NCI-H748 treated with DMSO at 0.1 percent for 48 hours (cell line): ENCODE results near the gene PLEKHB1.

ENCODE experiments used
- DNase-seq: peaks from one replicate; lab custom pipeline; 2025; lab: John Stamatoyannopoulos, UW

PLEKHB1 gene

DNA sequence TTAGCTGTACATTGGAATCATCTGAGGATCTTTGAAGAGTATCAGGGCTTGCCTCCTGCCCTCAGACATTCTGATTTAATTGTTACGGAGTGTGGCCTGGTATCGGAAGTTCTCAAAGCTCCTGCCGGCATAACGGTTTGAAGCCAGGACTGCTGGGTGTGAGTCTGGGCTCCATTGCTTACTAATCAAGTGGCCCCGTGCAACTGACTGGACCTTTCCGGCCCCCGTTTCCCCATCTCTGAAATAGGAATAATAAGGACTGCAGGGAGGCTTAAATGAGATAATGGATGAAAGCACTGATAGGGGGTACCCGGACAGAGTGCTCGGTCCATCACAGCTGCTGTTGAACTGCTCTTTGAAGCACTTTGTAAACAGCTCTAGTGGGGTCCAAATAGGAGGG, 1.7 kb downstream of the PLEKHB1 start:
- no peak for DNase-seq

GRCh38 chr11:73648571-73649046, 2.2 kb downstream of the PLEKHB1 start:
- no peak for DNase-seq

DNA sequence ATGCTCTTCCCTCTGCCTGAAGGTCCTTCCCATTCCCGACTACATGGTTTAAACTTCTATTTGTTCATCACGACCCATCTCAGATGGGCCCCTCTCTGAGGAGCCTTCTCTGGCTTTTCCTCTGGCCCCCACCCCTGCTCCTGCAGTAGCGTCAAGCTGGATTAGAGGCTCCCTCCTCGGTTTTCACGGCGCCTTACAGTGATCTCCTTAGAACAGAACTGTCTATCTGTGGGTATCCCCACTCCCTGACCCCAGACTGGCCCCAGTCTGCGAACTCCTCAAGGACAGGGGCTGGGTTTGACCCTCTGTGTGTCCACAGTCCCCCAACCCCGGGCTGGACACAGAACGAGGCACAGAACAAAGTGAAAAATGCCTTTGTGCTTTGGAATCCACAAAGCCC, 2.8 kb downstream of the PLEKHB1 start:
- no peak for DNase-seq

GRCh38 chr11:73650400-73650799, 4.0 kb downstream of the PLEKHB1 start:
- no peak for DNase-seq

DNA sequence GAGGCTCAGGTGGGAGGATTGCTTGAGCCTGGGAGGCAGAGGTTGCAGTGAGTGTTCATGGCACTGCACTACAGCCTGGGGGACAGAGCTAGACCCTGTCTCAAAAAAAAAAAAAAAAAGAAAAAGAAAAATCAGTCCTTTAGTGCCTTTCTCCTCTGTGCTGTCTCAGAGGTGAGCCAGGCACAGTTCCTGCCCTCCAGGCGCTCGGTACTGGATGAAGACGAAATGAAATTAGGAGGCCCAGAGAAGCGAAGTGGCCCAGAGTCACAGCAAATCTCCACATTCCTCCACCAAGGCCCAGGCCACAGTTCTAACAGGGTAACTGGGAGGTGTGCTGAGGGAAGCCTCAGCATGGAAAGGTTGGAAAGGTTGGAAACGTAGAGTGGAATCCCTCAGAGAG, 4.9 kb downstream of the PLEKHB1 start:
- no peak for DNase-seq

GRCh38 chr11:73651661-73652045, 5.3 kb downstream of the PLEKHB1 start:
- no peak for DNase-seq

- DNase-seq, result no peak
Measured at GRCh38 chr11:73652046-73652730, 5.8 kb downstream of the PLEKHB1 start.

DNA sequence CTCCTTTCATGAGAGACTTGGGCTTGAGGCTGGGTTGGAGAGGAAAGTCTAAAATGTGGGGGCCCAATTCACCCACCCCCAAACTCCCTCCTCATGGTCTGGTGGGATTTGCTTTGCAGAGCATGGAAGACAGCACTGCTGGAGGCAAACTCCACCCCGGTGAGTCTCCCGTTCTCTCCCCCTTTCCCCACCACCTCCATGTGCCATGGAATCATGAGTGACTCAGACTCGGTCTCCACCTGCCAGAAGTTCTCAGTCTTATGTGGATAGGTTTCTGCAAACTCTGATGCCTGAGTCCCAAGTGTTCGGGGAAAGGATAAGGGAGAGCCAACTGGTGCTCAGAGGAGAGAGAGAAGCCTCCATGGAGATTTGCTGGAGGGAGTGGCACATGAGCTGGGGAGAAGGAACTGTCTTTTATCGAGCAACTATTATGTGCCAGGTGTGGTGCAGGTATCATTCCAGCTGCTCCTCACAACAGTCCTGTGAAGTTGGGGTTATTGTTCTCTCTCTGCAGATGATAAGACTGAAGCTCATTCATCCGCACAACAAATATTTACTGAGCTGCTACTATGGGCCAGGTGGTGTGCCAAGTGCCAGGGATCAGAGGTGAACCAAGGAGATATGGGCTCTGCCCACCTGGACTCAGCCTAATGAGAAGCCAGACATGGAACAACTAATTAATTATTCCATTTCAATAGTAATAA, 6.6 kb downstream of the PLEKHB1 start:
- no peak for DNase-seq

GRCh38 chr11:73653996-73654395, 7.6 kb downstream of the PLEKHB1 start:
- no peak for DNase-seq

DNA sequence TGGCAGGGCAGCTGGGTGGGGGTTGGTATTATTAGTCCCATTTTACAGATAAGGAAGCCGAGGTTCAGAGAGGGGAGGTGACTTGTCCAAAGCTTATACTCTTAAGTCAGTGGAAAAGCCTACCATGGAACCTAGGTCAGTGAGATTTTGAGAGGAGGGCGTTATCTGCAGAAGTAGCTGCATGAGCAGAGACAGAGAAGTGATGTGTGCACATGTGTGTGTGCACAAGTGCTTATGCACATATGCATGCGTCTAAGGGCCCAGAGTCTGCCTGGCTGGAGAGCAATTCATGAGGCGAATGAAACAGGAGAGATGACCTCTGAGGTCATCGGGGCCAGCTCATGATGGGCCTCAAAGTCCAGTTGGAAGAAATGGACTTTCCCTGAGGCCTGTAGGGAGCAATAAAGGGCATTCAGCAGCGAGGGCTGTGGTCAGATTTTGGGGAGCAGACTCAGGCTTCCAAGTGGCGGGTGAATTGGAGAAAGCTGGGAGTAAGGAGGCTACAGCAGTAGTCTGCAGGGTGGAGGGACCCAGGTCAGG, 8.2 kb downstream of the PLEKHB1 start:
- no peak for DNase-seq

DNA sequence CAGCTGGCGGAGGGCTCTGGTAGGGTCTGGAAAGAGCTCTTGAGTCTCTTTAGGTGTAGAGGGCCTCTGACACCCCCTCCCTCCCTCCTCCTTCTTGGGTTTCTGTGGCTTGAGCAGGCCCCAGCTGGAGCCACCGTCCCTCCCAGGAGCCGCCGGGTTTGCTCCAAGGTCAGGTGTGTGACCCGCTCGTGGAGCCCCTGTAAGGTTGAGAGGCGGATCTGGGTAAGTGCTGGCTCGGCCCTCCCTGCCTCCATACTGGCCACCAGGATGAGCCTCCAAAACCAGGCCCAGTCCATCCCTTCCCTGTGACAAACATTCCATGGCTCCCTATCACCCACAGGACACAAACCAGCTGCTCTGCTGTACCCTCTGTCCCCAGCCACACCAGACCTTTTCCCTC, 9.3 kb downstream of the PLEKHB1 start:
- DNase-seq, result no peak

- no peak for DNase-seq
Measured at GRCh38 chr11:73656985-73657384, 10.6 kb downstream of the PLEKHB1 start.

GRCh38 chr11:73659961-73660360, 13.6 kb downstream of the PLEKHB1 start:
- DNase-seq, result no peak

- DNase-seq, result no peak
Measured at GRCh38 chr11:73660497-73661034, 14.2 kb downstream of the PLEKHB1 start.

GRCh38 chr11:73661035-73661628, 14.8 kb downstream of the PLEKHB1 start:
- DNase-seq, result peak; percentile 37

GRCh38 chr11:73662445-73663157, 16.2 kb downstream of the PLEKHB1 start:
- no peak for DNase-seq

DNA sequence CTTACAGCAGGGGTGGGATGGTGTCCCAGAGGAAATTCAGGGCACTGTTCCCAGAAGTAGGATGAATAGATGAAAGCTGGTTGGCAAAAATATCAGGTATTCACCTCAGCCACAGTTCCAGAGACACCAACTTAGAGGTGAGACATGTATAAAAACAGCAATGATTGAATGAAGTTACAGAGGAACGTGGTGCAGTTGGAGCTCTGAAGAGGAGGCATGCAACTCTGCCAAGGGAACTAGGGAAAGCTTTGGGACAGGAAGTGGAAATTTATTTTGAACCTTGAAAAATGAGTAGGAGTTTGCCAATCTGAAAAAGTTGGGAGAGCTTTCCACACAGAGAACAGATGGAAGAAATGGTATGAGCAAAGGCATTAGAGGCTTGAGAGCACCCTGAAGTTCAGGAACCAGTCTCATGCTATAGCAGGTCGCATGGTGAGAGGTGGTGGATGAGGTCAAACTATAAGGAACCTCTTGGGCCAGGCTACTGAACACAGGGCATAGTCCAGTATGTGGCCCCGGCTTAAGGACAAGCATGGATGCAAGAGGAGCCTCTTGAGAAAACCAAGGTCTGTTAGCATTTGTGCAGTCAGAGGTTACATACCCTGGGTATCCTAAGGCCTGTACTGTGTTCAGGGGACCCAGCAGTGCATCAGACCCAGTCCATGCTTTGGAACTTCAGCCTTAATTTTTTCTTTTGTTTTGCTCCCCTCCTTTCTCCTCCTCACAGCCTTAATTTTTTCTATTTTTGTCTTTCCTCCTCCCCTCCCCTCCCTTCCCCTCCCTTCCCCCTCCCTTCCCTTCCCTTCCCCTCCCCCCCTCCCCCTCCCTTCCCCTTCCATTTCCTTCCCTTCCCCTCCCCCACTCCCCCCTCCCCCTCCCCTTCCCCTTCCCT, 17.5 kb downstream of the PLEKHB1 start:
- DNase-seq, result no peak

GRCh38 chr11:73664877-73665276, 18.5 kb downstream of the PLEKHB1 start:
- DNase-seq, result no peak

- DNase-seq, result no peak
Measured at GRCh38 chr11:73667891-73668290, 21.5 kb downstream of the PLEKHB1 start.

GRCh38 chr11:73670808-73671207, 24.4 kb downstream of the PLEKHB1 start:
- no peak for DNase-seq

DNA sequence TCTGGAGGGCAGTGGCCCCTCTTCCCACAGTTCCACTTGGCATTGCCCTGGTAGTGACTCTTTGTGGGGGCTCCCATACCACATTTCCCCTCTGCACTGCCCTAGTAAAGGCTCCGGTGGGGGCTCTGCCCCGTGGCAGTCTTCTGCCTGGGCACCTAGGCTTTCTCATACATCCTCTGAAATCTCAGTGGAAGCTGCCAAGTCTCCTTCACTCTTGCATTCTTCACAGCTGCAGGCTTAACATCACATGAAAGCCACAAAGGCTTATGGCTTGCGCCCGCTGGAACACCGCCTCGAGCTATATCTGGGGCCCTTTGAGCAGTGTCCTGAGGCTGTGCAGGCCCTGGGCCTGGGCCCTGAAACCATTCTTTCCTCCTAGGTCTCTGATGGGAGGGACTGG, 25.3 kb downstream of the PLEKHB1 start:
- no peak for DNase-seq
